HepG2 (cell line): ENCODE results near the gene IQCK. TPM values are rescaled to one million over a fixed set of nuclear protein-coding genes. Genes with fewer than 3 reads are reported as not detected.

ENCODE experiments used
- AHDC1 ChIP-seq: sonication (generic); formaldehyde crosslinking; IDR thresholded peaks from 2 replicates; pipeline ENCODE4 v1.5.1; 2020; ENCODE audit warnings: mild to moderate bottlenecking, missing genetic modification reagents, borderline replicate concordance
- CEBPB ChIP-seq: IDR thresholded peaks from 2 replicates; pipeline ENCODE4 v1.6.1; 2011; ENCODE audit warnings: low read depth, low read length, improper control_type of control experiment, borderline replicate concordance
- DNMT3B ChIP-seq: conservative IDR thresholded peaks from 2 replicates; pipeline ENCODE4 v1.6.1; 2016; ENCODE audit warnings: missing biosample characterization, control low read depth
- GTF3A ChIP-seq: sonication (generic); formaldehyde crosslinking; conservative IDR thresholded peaks from 2 replicates; pipeline ENCODE4 v1.4.0; 2020; ENCODE audit warnings: mild to moderate bottlenecking, missing genetic modification reagents
- KMT2A ChIP-seq: sonication (generic); formaldehyde crosslinking; IDR thresholded peaks from 2 replicates; pipeline ENCODE4 v1.4.0; 2020; ENCODE audit warnings: missing genetic modification reagents
- RBM22 ChIP-seq: fragments of 200-400 bp; formaldehyde crosslinking; optimal IDR thresholded peaks from 2 replicates; pipeline ENCODE3; 2017; ENCODE audit warnings: mild to moderate bottlenecking, low read length, moderate library complexity
- SALL2 ChIP-seq: sonication (generic); formaldehyde crosslinking; IDR thresholded peaks from 2 replicates; pipeline ENCODE4 v1.8.1; 2023; ENCODE audit warnings: mild to moderate bottlenecking, missing genetic modification reagents, inconsistent platforms
- SOX5 ChIP-seq: IDR thresholded peaks from 2 replicates; pipeline ENCODE4 v1.6.1; 2016; ENCODE audit warnings: borderline replicate concordance
- STAG1 ChIP-seq: sonication (generic); formaldehyde crosslinking; IDR thresholded peaks from 2 replicates; pipeline ENCODE4 v1.4.0; 2020; ENCODE audit warnings: missing genetic modification reagents
- TCF12 ChIP-seq, 2 experiments: fragments of 450-650 bp in 1 of 2; sonication (generic) in 1 of 2; formaldehyde crosslinking in 1 of 2; IDR thresholded peaks; 2 replicates each; pipeline versions ENCODE4 v1.6.1 to v1.8.0; 2017 to 2022; ENCODE audit warnings: antibody characterized with exemption in 1 of 2, mild to moderate bottlenecking in 1 of 2, missing genetic modification reagents in 1 of 2, moderate library complexity in 1 of 2
- ZFX ChIP-seq: sonication (generic); formaldehyde crosslinking; IDR thresholded peaks from 2 replicates; pipeline ENCODE4 v1.4.0; 2020; ENCODE audit warnings: mild to moderate bottlenecking, low read depth, missing genetic modification reagents, moderate library complexity
- ZNF710 ChIP-seq: sonication (generic); formaldehyde crosslinking; IDR thresholded peaks from 2 replicates; pipeline ENCODE4 v1.5.0; 2020; ENCODE audit warnings: mild to moderate bottlenecking, missing genetic modification reagents, borderline replicate concordance
- ZNF883 ChIP-seq: sonication (generic); formaldehyde crosslinking; IDR thresholded peaks from 2 replicates; pipeline ENCODE4 v1.5.1; 2020; ENCODE audit warnings: mild to moderate bottlenecking, missing genetic modification reagents; ENCODE audit errors: not compliant biosample characterization
- polyA plus RNA-seq, 8 experiments: library from polyadenylated mRNA; depleted of rRNA in 3 of 8; stranded (reverse) in 7 of 8; unstranded in 1 of 8; fragments of >200 nt; fragmentation: Illumina TruSeq in 4 of 8; extraction: Trizol in 4 of 8; gene quantifications; 2 replicates each; pipeline versions ENCODE4 v1.2.1 to v1.2.3, GENCODE V29; 2011 to 2016; ENCODE audit warnings: low read depth in 4 of 8, missing spikeins in 1 of 8, mixed read lengths in 1 of 8; ENCODE audit not compliant: insufficient read depth in 1 of 8
- total RNA-seq, 5 experiments: library from RNA; depleted of rRNA; stranded (reverse); fragments of >200 nt; fragmentation: Illumina TruSeq; extraction: Trizol; gene quantifications; 2 replicates each; pipeline ENCODE4 v1.2.3, GENCODE V29; 2016; ENCODE audit warnings: low read depth in 1 of 5
- TF ChIP-seq, protein P1 (sequence below): sonication (generic); formaldehyde crosslinking; IDR thresholded peaks from 2 replicates; pipeline ENCODE4 v1.4.0; 2020; ENCODE audit warnings: missing genetic modification reagents
- TF ChIP-seq, protein P2 (sequence below): sonication (generic); formaldehyde crosslinking; IDR thresholded peaks from 2 replicates; pipeline ENCODE4 v1.8.1; 2023; ENCODE audit warnings: missing genetic modification reagents, inconsistent platforms, borderline replicate concordance
- TF ChIP-seq, protein P3 (sequence below): IDR thresholded peaks from 2 replicates; pipeline ENCODE4 v1.6.1; 2018; ENCODE audit warnings: missing genetic modification reagents, mild to moderate bottlenecking, missing compliant biosample characterization

The IQCK gene
- total and polyA plus RNA-seq, 2 of the 13 experiments (the other 11 are each of a cell fraction or from before 2014, with no cell fraction given), result 5.1 to 7.3 TPM

DNA sequence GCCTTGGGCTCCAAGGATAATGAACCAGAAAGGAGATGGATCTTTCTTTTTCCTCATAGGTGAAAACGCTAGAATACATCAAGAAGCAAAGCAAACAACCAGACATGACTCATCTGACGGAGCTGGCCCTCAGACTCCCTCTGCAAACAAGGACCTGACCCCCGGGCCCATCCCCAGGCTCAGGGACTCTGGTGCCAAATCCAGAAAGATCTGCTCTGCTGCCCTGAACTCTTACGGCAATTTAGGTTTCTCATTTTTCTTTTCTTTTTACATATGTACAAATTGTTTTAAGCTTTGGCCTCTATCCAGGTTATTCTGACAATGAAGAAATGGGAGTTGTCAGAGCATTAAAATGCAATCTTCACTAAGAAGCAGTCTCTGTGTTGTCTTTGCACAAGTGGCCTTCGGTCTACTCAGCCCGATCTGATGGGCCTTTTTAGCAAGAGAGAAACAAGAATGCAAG lies 17.7 kb upstream of the IQCK start (continued):
- TF ChIP-seq AHDC1 (CRISPR knock-in tag) (peak; percentile 71; the same call in 1 of the 2 replicates), GTF3A (CRISPR knock-in tag) (no peak), STAG1 (CRISPR knock-in tag) (peak; percentile 6; the same call in 1 of the 2 replicates), TCF12 (IDR thresholded peaks at IDR 0.05) (no peak), TCF12 (CRISPR knock-in tag; IDR thresholded peaks at IDR 0.05) (no peak), ZNF710 (CRISPR knock-in tag) (no peak), ZNF883 (CRISPR knock-in tag) (no peak), SALL2 (CRISPR knock-in tag) (0 out of 2 replicates have a peak, but pooled peaks have one; percentile 2), DNMT3B (CRISPR knock-in tag) (no peak), SOX5 (CRISPR knock-in tag) (peak; percentile 24; the same call in 1 of the 2 replicates), ZFX (0 out of 2 replicates have a peak, but pooled peaks have one; percentile 30), RBM22 (peak; percentile 50), KMT2A (no peak), CEBPB (no peak)
- TF ChIP-seq, protein P1, sequence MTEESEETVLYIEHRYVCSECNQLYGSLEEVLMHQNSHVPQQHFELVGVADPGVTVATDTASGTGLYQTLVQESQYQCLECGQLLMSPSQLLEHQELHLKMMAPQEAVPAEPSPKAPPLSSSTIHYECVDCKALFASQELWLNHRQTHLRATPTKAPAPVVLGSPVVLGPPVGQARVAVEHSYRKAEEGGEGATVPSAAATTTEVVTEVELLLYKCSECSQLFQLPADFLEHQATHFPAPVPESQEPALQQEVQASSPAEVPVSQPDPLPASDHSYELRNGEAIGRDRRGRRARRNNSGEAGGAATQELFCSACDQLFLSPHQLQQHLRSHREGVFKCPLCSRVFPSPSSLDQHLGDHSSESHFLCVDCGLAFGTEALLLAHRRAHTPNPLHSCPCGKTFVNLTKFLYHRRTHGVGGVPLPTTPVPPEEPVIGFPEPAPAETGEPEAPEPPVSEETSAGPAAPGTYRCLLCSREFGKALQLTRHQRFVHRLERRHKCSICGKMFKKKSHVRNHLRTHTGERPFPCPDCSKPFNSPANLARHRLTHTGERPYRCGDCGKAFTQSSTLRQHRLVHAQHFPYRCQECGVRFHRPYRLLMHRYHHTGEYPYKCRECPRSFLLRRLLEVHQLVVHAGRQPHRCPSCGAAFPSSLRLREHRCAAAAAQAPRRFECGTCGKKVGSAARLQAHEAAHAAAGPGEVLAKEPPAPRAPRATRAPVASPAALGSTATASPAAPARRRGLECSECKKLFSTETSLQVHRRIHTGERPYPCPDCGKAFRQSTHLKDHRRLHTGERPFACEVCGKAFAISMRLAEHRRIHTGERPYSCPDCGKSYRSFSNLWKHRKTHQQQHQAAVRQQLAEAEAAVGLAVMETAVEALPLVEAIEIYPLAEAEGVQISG, result 0 out of 2 replicates have a peak, but pooled peaks have one; percentile 39
- TF ChIP-seq, protein P2, sequence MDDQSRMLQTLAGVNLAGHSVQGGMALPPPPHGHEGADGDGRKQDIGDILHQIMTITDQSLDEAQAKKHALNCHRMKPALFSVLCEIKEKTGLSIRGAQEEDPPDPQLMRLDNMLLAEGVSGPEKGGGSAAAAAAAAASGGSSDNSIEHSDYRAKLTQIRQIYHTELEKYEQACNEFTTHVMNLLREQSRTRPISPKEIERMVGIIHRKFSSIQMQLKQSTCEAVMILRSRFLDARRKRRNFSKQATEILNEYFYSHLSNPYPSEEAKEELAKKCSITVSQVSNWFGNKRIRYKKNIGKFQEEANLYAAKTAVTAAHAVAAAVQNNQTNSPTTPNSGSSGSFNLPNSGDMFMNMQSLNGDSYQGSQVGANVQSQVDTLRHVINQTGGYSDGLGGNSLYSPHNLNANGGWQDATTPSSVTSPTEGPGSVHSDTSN (CRISPR knock-in tag), result 0 out of 2 replicates have a peak, but pooled peaks have one; percentile 62
- TF ChIP-seq, protein P3, sequence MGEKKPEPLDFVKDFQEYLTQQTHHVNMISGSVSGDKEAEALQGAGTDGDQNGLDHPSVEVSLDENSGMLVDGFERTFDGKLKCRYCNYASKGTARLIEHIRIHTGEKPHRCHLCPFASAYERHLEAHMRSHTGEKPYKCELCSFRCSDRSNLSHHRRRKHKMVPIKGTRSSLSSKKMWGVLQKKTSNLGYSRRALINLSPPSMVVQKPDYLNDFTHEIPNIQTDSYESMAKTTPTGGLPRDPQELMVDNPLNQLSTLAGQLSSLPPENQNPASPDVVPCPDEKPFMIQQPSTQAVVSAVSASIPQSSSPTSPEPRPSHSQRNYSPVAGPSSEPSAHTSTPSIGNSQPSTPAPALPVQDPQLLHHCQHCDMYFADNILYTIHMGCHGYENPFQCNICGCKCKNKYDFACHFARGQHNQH (CRISPR knock-in tag), result peak; percentile 77; the same call in 1 of the 2 replicates
